Astrocyte (in vitro differentiated cells and primary cell): ENCODE data around the gene SMTNL2. TPM values are rescaled to one million over a fixed set of nuclear protein-coding genes. Genes with fewer than 3 reads are reported as not detected.

Source experiments
- DNase-seq: peaks from one replicate; pipeline ENCODE4 v3.0.0-alpha.2; 2010; ENCODE audit warnings: low read depth
- FAIRE-seq: peaks from 2 replicates; lab custom pipeline; 2011; peaks lifted over from hg19 to GRCh38; lab: Jason Lieb, UNC
- H2AFZ ChIP-seq: 2 replicates; pipeline ENCODE4 v1.6.0; 2012; ENCODE audit warnings: low read depth, low read length, inconsistent platforms
- H3K27ac ChIP-seq: 2 replicates; pipeline ENCODE4 v1.5.1; 2011; ENCODE audit warnings: low read depth, low read length, inconsistent platforms
- H3K27me3 ChIP-seq: 2 replicates; pipeline ENCODE4 v1.6.0; 2011; ENCODE audit warnings: low read length, inconsistent platforms; ENCODE audit not compliant: insufficient read depth
- H3K36me3 ChIP-seq: 2 replicates; pipeline ENCODE4 v1.5.1; 2011; ENCODE audit warnings: low read length, inconsistent platforms; ENCODE audit not compliant: insufficient read depth
- H3K4me1 ChIP-seq: 2 replicates; pipeline ENCODE4 v1.5.1; 2011; ENCODE audit warnings: low read length, inconsistent platforms; ENCODE audit not compliant: insufficient read depth
- H3K4me2 ChIP-seq: 2 replicates; pipeline ENCODE4 v1.6.0; 2012; ENCODE audit warnings: low read length, inconsistent platforms
- H3K4me3 ChIP-seq: 2 replicates; pipeline ENCODE4 v1.5.1; 2011; ENCODE audit warnings: low read depth, mild to moderate bottlenecking, low read length, inconsistent platforms; ENCODE audit not compliant: insufficient read depth
- H3K79me2 ChIP-seq: 2 replicates; pipeline ENCODE4 v1.6.0; 2012; ENCODE audit warnings: mild to moderate bottlenecking, low read length, inconsistent platforms; ENCODE audit not compliant: insufficient read depth
- H3K9ac ChIP-seq: 2 replicates; pipeline ENCODE4 v1.6.0; 2012; ENCODE audit warnings: mild to moderate bottlenecking, low read length, inconsistent platforms
- H3K9me3 ChIP-seq: 2 replicates; pipeline ENCODE4 v1.5.1; 2012; ENCODE audit warnings: low read depth, mild to moderate bottlenecking, low read length, inconsistent platforms; ENCODE audit not compliant: insufficient read depth
- H4K20me1 ChIP-seq: 2 replicates; pipeline ENCODE4 v1.6.0; 2012; ENCODE audit warnings: low read length, inconsistent platforms; ENCODE audit not compliant: insufficient read depth
- H3K27ac Mint-ChIP-seq: one replicate; pipeline ENCODE4 v1.8.0; 2021; ENCODE audit warnings: mild to moderate bottlenecking, mixed read lengths; ENCODE audit not compliant: unreplicated experiment
- H3K27me3 Mint-ChIP-seq: one replicate; pipeline ENCODE4 v1.8.0; 2021; ENCODE audit warnings: low read depth, mixed read lengths; ENCODE audit not compliant: unreplicated experiment
- H3K36me3 Mint-ChIP-seq: one replicate; pipeline ENCODE4 v1.8.0; 2021; ENCODE audit warnings: low read depth, mixed read lengths; ENCODE audit not compliant: unreplicated experiment
- H3K4me1 Mint-ChIP-seq: one replicate; pipeline ENCODE4 v1.8.0; 2021; ENCODE audit warnings: low read depth, mixed read lengths; ENCODE audit not compliant: unreplicated experiment
- H3K4me3 Mint-ChIP-seq: one replicate; pipeline ENCODE4 v1.8.0; 2021; ENCODE audit warnings: mild to moderate bottlenecking, moderate library complexity, mixed read lengths; ENCODE audit not compliant: unreplicated experiment
- H3K9me3 Mint-ChIP-seq: one replicate; pipeline ENCODE4 v1.8.0; 2021; ENCODE audit warnings: mild to moderate bottlenecking, mixed read lengths; ENCODE audit not compliant: unreplicated experiment
- EZH2 ChIP-seq: IDR thresholded peaks from 2 replicates; pipeline ENCODE4 v1.6.1; 2012; ENCODE audit warnings: mild to moderate bottlenecking, low read length, inconsistent platforms; ENCODE audit not compliant: insufficient read depth
- total RNA-seq: library from RNA; stranded (reverse); gene quantifications from 2 replicates; pipeline ENCODE4 v1.2.1, GENCODE V29; 2021
- TF ChIP-seq, protein P1 (sequence below): IDR thresholded peaks from 2 replicates; pipeline ENCODE4 v1.5.1; 2011; ENCODE audit warnings: low read depth, mild to moderate bottlenecking, inconsistent platforms, low read length, moderate library complexity; ENCODE audit not compliant: insufficient read depth

The SMTNL2 gene
- total RNA-seq, 1 donor from 2014 or later, result 0.18 TPM

DNA sequence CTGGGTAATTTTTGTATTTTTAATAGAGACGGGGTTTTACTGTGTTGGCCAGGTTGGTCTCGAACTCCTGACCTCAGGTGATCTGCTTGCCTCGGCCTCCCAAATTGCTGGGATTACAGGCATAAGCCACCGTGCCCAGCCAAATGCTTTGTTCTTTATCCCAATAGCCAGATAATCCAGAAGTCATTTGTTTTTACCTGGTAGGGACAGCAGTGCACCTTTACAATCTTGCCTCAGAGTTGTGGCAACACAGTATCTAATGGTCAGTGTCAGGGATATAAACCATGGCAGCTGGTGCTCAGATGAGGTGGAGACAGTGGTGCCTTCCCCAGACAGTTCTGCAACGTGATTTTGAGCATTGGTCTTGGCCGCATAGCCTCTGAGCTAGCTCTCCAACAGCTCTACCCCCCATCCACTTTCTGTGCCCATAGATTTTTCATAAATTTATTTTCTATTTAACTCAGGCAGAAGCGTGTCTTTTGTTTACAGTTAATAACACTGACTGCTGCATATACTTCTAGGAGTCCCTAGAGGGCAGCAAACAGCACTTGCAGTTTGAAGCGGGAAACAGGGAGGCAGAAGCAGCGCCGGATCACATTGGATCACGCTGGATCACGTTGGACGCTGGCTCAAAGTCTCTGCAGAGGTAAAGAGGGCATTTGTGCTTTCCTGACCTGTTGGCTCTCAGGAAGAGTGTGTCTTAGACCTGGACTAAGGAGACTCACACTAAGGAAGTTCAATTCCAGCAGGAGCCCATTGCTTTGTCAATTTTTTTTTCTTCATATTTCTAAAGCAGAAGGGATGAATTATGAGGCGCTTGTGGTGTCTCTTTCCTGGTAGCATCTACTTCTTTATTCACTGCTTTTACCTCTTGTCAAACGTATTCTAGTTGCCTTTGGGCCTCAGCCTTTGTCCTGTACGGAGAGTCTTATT lies 18.9 kb upstream of the SMTNL2 start:
- H3K4me3 Mint-ChIP-seq, result peak overlapping the region; percentile 45
- H3K79me2 ChIP-seq, result no peaks in the 10 kb centered on the region
- peaks cover 1% of the 10 kb centered on the region for H3K4me1 Mint-ChIP-seq
- H3K9ac ChIP-seq, result no peak overlapping the region
- no peak overlapping the region for H3K27ac Mint-ChIP-seq
- H3K36me3 ChIP-seq, result no peaks in the 10 kb centered on the region
- H3K9me3 Mint-ChIP-seq, result no peaks in the 10 kb centered on the region
- H3K4me3 ChIP-seq, result no peak overlapping the region
- no peak overlapping the region for H3K4me2 ChIP-seq
- TF ChIP-seq, protein P1, sequence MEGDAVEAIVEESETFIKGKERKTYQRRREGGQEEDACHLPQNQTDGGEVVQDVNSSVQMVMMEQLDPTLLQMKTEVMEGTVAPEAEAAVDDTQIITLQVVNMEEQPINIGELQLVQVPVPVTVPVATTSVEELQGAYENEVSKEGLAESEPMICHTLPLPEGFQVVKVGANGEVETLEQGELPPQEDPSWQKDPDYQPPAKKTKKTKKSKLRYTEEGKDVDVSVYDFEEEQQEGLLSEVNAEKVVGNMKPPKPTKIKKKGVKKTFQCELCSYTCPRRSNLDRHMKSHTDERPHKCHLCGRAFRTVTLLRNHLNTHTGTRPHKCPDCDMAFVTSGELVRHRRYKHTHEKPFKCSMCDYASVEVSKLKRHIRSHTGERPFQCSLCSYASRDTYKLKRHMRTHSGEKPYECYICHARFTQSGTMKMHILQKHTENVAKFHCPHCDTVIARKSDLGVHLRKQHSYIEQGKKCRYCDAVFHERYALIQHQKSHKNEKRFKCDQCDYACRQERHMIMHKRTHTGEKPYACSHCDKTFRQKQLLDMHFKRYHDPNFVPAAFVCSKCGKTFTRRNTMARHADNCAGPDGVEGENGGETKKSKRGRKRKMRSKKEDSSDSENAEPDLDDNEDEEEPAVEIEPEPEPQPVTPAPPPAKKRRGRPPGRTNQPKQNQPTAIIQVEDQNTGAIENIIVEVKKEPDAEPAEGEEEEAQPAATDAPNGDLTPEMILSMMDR, result peak; percentile 87
- no peak for TF ChIP-seq EZH2
- H3K4me1 ChIP-seq, result no peaks in the 10 kb centered on the region
- H3K27ac ChIP-seq, result no peak overlapping the region
- no peaks in the 10 kb centered on the region for H3K36me3 Mint-ChIP-seq
- peak; percentile 71 for FAIRE-seq
- H2AFZ ChIP-seq, result peak overlapping the region; percentile 56
- peak; percentile 66 for DNase-seq
- no peaks in the 10 kb centered on the region for H3K9me3 ChIP-seq
- peaks cover 22% of the 10 kb centered on the region for H3K27me3 ChIP-seq
- H4K20me1 ChIP-seq, result no peaks in the 10 kb centered on the region
- peaks cover 44% of the 10 kb centered on the region for H3K27me3 Mint-ChIP-seq

DNA sequence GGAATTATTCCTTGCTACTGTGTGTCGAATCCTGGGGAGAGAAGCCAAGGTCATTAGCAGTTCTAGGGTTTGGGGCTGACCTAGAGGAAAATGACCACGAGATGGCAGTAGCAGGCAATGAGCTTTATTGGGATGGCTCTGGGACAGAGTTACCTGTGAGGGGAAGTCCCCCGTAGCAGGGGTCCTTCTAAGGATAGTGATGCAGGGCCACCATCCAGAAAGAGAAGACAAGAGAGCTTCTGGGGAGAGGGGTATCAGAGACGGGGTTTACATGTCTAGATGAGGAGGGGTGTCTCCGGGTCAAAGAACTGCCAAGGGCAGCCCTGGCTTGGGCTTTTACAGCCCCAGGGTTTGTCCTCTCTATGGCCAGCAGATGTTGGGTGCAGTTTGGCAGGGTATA lies 17.5 kb upstream of the SMTNL2 start:
- H3K36me3 ChIP-seq, result no peaks in the 10 kb centered on the region
- TF ChIP-seq EZH2, result no peak
- TF ChIP-seq, protein P1, result peak; percentile 72
- peaks cover 1% of the 10 kb centered on the region for H3K4me1 Mint-ChIP-seq
- H3K4me1 ChIP-seq, result no peaks in the 10 kb centered on the region
- H3K79me2 ChIP-seq, result no peaks in the 10 kb centered on the region
- no peak overlapping the region for H3K9ac ChIP-seq
- H3K27me3 Mint-ChIP-seq, result peaks cover 44% of the 10 kb centered on the region
- no peaks in the 10 kb centered on the region for H4K20me1 ChIP-seq
- FAIRE-seq (no peak), DNase-seq (peak; percentile 16)
- H3K9me3 Mint-ChIP-seq, result no peaks in the 10 kb centered on the region
- no peaks in the 10 kb centered on the region for H3K36me3 Mint-ChIP-seq
- no peak overlapping the region for H3K27ac Mint-ChIP-seq
- no peak overlapping the region for H2AFZ ChIP-seq
- H3K27ac ChIP-seq, result no peak overlapping the region
- no peak overlapping the region for H3K4me3 Mint-ChIP-seq
- peaks cover 23% of the 10 kb centered on the region for H3K27me3 ChIP-seq
- no peak overlapping the region for H3K4me2 ChIP-seq
- no peak overlapping the region for H3K4me3 ChIP-seq
- H3K9me3 ChIP-seq, result no peaks in the 10 kb centered on the region

GRCh38 chr17:4569591-4569990 lies 14.7 kb upstream of the SMTNL2 start:
- DNase-seq (no peak), FAIRE-seq (no peak)
- H3K27ac ChIP-seq, result no peak overlapping the region
- H3K36me3 ChIP-seq, result no peaks in the 10 kb centered on the region
- H3K4me2 ChIP-seq, result no peak overlapping the region
- Mint-ChIP-seq H3K27ac (no peak overlapping the region), H3K36me3 (no peaks in the 10 kb centered on the region), H3K4me1 (peaks cover 1% of the 10 kb centered on the region), H3K4me3 (no peak overlapping the region), H3K9me3 (no peaks in the 10 kb centered on the region), H3K27me3 (peaks cover 29% of the 10 kb centered on the region)
- H3K9ac ChIP-seq, result no peak overlapping the region
- H2AFZ ChIP-seq, result no peak overlapping the region
- TF ChIP-seq, protein P1, result no peak
- no peak for TF ChIP-seq EZH2
- peaks cover 11% of the 10 kb centered on the region for H3K27me3 ChIP-seq
- no peaks in the 10 kb centered on the region for H3K4me1 ChIP-seq
- H3K9me3 ChIP-seq, result no peaks in the 10 kb centered on the region
- H3K4me3 ChIP-seq, result no peak overlapping the region
- H3K79me2 ChIP-seq, result no peaks in the 10 kb centered on the region
- H4K20me1 ChIP-seq, result no peaks in the 10 kb centered on the region
